Neural progenitor cell (in vitro differentiated cells): ENCODE measurements around the gene NOL6. TPM values are rescaled to one million over a fixed set of nuclear protein-coding genes. Genes with fewer than 3 reads are reported as not detected.

ENCODE experiments used
- DNase-seq: peaks from one replicate; pipeline ENCODE4 v3.0.0-alpha.2; 2016; ENCODE audit warnings: low spot score
- H2AFZ ChIP-seq: fragments of 200-600 bp; sonication (generic); replicated peaks from 2 replicates; pipeline ENCODE4 v1.6.1; 2016; ENCODE audit warnings: antibody characterized with exemption
- H3F3A ChIP-seq: fragments of 200-600 bp; sonication (generic); 2 replicates; pipeline ENCODE4 v1.6.1; 2016; ENCODE audit warnings: antibody characterized with exemption, low read depth
- H3K27ac ChIP-seq: fragments of 200-600 bp; sonication (generic); 2 replicates; pipeline ENCODE4 v1.5.1; 2016; ENCODE audit warnings: mild to moderate bottlenecking
- H3K27me3 ChIP-seq: fragments of 200-600 bp; sonication (generic); 2 replicates; pipeline ENCODE4 v1.6.1; 2016; ENCODE audit warnings: mild to moderate bottlenecking, moderate library complexity
- H3K36me3 ChIP-seq: fragments of 200-600 bp; sonication (generic); 2 replicates; pipeline ENCODE4 v1.5.1; 2016
- H3K4me1 ChIP-seq: fragments of 200-600 bp; sonication (generic); 2 replicates; pipeline ENCODE4 v1.6.1; 2016; ENCODE audit warnings: mixed run types
- H3K4me2 ChIP-seq: fragments of 200-600 bp; sonication (generic); 2 replicates; pipeline ENCODE4 v1.6.1; 2016
- H3K4me3 ChIP-seq: fragments of 200-600 bp; sonication (generic); 2 replicates; pipeline ENCODE4 v1.5.1; 2016
- H3K79me2 ChIP-seq: fragments of 200-600 bp; sonication (generic); 2 replicates; pipeline ENCODE4 v1.6.1; 2016; ENCODE audit warnings: low read depth
- H3K9ac ChIP-seq: fragments of 200-600 bp; sonication (generic); 2 replicates; pipeline ENCODE4 v1.6.1; 2016
- H3K9me3 ChIP-seq: fragments of 200-600 bp; sonication (generic); 2 replicates; pipeline ENCODE4 v1.5.1; 2016; ENCODE audit warnings: low read depth
- H4K20me1 ChIP-seq: fragments of 200-600 bp; sonication (generic); 2 replicates; pipeline ENCODE4 v1.6.1; 2016; ENCODE audit warnings: low read depth
- H3K27ac Mint-ChIP-seq: 3 replicates; pipeline ENCODE4 v1.8.0; 2021; ENCODE audit warnings: mixed read lengths
- H3K27me3 Mint-ChIP-seq: 2 replicates; pipeline ENCODE4 v1.8.0; 2022; ENCODE audit warnings: low read depth, mild to moderate bottlenecking, inconsistent platforms, moderate library complexity, mixed read lengths; ENCODE audit not compliant: insufficient read depth
- H3K36me3 Mint-ChIP-seq: 3 replicates; pipeline ENCODE4 v1.8.0; 2021; ENCODE audit warnings: mixed read lengths
- H3K4me1 Mint-ChIP-seq: 3 replicates; pipeline ENCODE4 v1.8.0; 2021; ENCODE audit warnings: mixed read lengths
- H3K4me3 Mint-ChIP-seq: 3 replicates; pipeline ENCODE4 v1.8.0; 2021; ENCODE audit warnings: mild to moderate bottlenecking, moderate library complexity, mixed read lengths
- H3K9me3 Mint-ChIP-seq: 3 replicates; pipeline ENCODE4 v1.8.0; 2020; ENCODE audit warnings: mixed read lengths
- EZH2 ChIP-seq: fragments of 200-600 bp; sonication (generic); IDR thresholded peaks from 2 replicates; pipeline ENCODE4 v1.6.1; 2017; ENCODE audit warnings: antibody characterized with exemption, mild to moderate bottlenecking, moderate library complexity
- EZH2phosphoT487 ChIP-seq: fragments of 200-600 bp; sonication (generic); IDR thresholded peaks from 2 replicates; pipeline ENCODE4 v1.6.1; 2017; ENCODE audit warnings: antibody characterized with exemption
- total RNA-seq: library from RNA; depleted of rRNA; stranded (reverse); fragments of >200 nt; gene quantifications from 2 replicates; pipeline ENCODE4 v1.2.3, GENCODE V29; 2015; ENCODE audit warnings: low replicate concordance
- TF ChIP-seq, protein P1 (sequence below): fragments of 200-600 bp; sonication (generic); IDR thresholded peaks from 2 replicates; pipeline ENCODE4 v1.5.1; 2017; ENCODE audit warnings: antibody characterized with exemption, mild to moderate bottlenecking

The NOL6 gene
- total RNA-seq, 1 donor from 2014 or later: 9.2 TPM

DNA sequence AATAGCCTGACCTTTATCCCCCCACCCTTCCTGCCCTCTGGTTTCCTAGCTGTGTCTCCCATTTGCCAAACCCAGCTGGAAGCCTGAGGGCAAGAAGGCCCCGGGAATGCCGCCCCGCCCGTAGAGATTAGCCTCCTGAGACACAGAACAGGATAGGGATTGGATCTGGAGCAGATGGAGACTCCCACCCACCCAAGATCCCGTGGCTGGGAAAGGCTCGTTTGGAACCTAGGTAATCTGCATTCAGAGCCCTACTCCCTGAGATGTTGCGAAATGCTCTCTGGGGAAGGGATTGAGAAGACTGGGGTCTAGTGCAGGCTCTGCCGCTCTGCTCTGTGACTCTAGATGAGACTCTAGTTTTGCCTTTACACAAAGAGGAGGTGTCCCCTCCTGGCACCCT, 37.3 kb downstream of the NOL6 start:
- no peak for TF ChIP-seq EZH2phosphoT487
- TF ChIP-seq, protein P1, sequence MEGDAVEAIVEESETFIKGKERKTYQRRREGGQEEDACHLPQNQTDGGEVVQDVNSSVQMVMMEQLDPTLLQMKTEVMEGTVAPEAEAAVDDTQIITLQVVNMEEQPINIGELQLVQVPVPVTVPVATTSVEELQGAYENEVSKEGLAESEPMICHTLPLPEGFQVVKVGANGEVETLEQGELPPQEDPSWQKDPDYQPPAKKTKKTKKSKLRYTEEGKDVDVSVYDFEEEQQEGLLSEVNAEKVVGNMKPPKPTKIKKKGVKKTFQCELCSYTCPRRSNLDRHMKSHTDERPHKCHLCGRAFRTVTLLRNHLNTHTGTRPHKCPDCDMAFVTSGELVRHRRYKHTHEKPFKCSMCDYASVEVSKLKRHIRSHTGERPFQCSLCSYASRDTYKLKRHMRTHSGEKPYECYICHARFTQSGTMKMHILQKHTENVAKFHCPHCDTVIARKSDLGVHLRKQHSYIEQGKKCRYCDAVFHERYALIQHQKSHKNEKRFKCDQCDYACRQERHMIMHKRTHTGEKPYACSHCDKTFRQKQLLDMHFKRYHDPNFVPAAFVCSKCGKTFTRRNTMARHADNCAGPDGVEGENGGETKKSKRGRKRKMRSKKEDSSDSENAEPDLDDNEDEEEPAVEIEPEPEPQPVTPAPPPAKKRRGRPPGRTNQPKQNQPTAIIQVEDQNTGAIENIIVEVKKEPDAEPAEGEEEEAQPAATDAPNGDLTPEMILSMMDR: no peak
- no peak for TF ChIP-seq EZH2
- H3K4me3 ChIP-seq: no peak overlapping the region
- no peaks in the 10 kb centered on the region for H3K79me2 ChIP-seq
- DNase-seq: peak; percentile 11
- peak overlapping the region; percentile 17 for H2AFZ ChIP-seq
- no peaks in the 10 kb centered on the region for H4K20me1 ChIP-seq
- H3K9me3 ChIP-seq: no peaks in the 10 kb centered on the region
- no peak overlapping the region for H3K27ac ChIP-seq
- no peaks in the 10 kb centered on the region for H3F3A ChIP-seq
- H3K4me1 ChIP-seq: no peaks in the 10 kb centered on the region
- peaks cover 21% of the 10 kb centered on the region for H3K4me1 Mint-ChIP-seq
- H3K27me3 Mint-ChIP-seq: peaks cover 6% of the 10 kb centered on the region
- H3K27ac Mint-ChIP-seq: no peak overlapping the region
- no peaks in the 10 kb centered on the region for H3K9me3 Mint-ChIP-seq
- no peak overlapping the region for H3K4me3 Mint-ChIP-seq
- H3K4me2 ChIP-seq: no peak overlapping the region
- H3K36me3 Mint-ChIP-seq: no peaks in the 10 kb centered on the region
- no peaks in the 10 kb centered on the region for H3K36me3 ChIP-seq
- H3K27me3 ChIP-seq: no peaks in the 10 kb centered on the region
- no peak overlapping the region for H3K9ac ChIP-seq

DNA sequence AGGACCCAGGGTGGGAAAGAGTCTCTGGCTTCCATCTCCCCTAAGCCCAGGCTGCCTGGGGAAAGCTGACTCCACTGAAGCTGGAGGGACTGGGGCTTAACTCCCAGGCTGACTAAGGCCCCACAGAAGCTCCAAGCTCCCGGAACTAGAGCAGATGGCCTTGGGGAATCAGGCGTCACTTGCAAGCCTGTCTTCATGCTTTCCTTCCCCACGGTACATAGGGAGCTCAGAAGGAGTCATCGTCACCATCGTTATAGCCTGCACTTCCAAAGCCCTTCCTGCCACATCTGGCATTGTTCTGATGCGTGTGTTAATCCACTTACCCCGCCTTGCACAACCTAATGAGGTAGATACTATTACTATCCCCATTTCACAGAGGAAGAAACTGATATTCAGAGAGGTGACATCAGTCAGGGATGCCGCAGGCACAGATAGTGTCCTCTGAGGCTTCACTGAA, 37.9 kb downstream of the NOL6 start:
- TF ChIP-seq, protein P1: no peak
- TF ChIP-seq EZH2phosphoT487: no peak
- no peak for TF ChIP-seq EZH2
- Mint-ChIP-seq H3K27me3 (peaks cover 4% of the 10 kb centered on the region), H3K4me3 (no peak overlapping the region), H3K27ac (no peak overlapping the region), H3K36me3 (no peaks in the 10 kb centered on the region), H3K4me1 (peaks cover 21% of the 10 kb centered on the region), H3K9me3 (no peaks in the 10 kb centered on the region)
- peak; percentile 16 for DNase-seq
- Histone ChIP-seq H4K20me1 (no peaks in the 10 kb centered on the region), H3K4me1 (no peaks in the 10 kb centered on the region), H3K36me3 (no peaks in the 10 kb centered on the region), H2AFZ (no peak overlapping the region), H3K9ac (no peak overlapping the region), H3K79me2 (no peaks in the 10 kb centered on the region), H3F3A (no peaks in the 10 kb centered on the region), H3K4me3 (no peak overlapping the region), H3K4me2 (no peak overlapping the region), H3K27ac (no peak overlapping the region), H3K27me3 (no peaks in the 10 kb centered on the region), H3K9me3 (no peaks in the 10 kb centered on the region)

DNA sequence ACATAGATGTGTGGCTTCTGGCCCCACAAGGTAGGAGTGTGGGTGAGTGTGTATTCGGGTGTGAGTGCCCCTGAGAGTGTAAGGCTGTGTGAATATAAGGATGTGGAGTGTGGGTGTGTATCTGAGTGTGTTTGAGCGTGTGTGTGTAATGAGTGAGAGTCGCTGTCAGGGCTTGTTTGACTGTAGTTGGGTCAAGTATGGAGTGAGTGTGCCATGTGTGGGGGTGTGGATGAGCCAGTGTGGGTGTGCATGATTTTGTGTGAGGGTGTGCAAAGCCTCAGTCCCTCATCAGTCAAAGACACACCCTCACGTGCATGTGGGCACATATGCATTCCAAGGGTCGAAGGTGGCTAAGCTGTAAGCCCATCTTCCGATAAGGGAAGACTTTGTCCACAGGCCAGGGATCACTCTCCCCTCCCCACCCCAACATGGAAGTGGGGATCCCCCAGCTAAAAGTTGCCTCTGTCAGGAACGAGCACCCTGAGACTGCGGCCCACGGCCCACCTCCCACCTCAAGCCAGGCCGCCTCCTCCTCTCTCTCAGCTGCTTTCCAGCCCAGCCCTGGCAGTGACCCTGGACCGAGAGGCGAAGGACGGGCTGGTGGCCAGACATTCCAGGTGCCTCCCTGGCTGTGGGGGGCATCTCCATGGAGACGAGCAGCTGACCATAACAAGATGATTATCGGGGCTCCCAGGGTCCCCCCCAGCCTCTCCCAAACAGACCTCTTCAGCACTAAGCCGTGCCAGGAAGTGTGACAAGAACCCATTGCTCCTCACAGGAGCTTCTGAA, 39.2 kb downstream of the NOL6 start:
- Mint-ChIP-seq H3K36me3 (no peaks in the 10 kb centered on the region), H3K9me3 (no peaks in the 10 kb centered on the region)

More for the DNA sequence above, 39.2 kb downstream of the NOL6 start:
- Histone ChIP-seq H3K4me1 (no peaks in the 10 kb centered on the region), H3F3A (no peaks in the 10 kb centered on the region), H3K4me3 (no peak overlapping the region), H3K9me3 (no peaks in the 10 kb centered on the region), H4K20me1 (no peaks in the 10 kb centered on the region), H3K27ac (no peak overlapping the region), H3K27me3 (no peaks in the 10 kb centered on the region), H3K36me3 (no peaks in the 10 kb centered on the region), H3K9ac (no peak overlapping the region), H2AFZ (no peak overlapping the region), H3K79me2 (no peaks in the 10 kb centered on the region), H3K4me2 (no peak overlapping the region)
- TF ChIP-seq EZH2phosphoT487: no peak
- no peak for TF ChIP-seq EZH2
- TF ChIP-seq, protein P1: no peak
- no peak for DNase-seq
- peaks cover 8% of the 10 kb centered on the region for H3K27me3 Mint-ChIP-seq
- peaks cover 21% of the 10 kb centered on the region for H3K4me1 Mint-ChIP-seq
- H3K4me3 Mint-ChIP-seq: no peak overlapping the region
- H3K27ac Mint-ChIP-seq: no peak overlapping the region
